Peyer's patch (tissue), 4 donors: Measurements from ENCODE around the gene NUDT6.

Experiments
- CTCF ChIP-seq, 6 experiments: fragments of 450-650 bp in 4 of 6; fragments of 200-600 bp in 2 of 6; sonication (generic) in 1 of 6; IDR thresholded peaks; one replicate each; pipeline ENCODE4 v1.5.1; 2017 to 2019; ENCODE audit warnings: antibody characterized with exemption in 6 of 6, mild to moderate bottlenecking in 3 of 6, moderate library complexity in 1 of 6
- POLR2A ChIP-seq, 2 donors: fragments of 450-650 bp; IDR thresholded peaks; one replicate each; pipeline ENCODE4 v1.5.1; 2017; ENCODE audit warnings: antibody characterized with exemption in 2 of 2, mild to moderate bottlenecking in 2 of 2, moderate library complexity in 2 of 2

- TF ChIP-seq POLR2A (IDR thresholded peaks at IDR 0.05) (no peak), CTCF (IDR thresholded peaks at IDR 0.05) (no peak)
Observed at GRCh38 chr4:122854447-122855352, 67.7 kb downstream of the NUDT6 start.
